Middle frontal gyrus (tissue), 1 donor: ENCODE measurements around the gene KCNA5.

ENCODE experiments used
- DNase-seq: peaks from one replicate; pipeline ENCODE4 v3.0.0-alpha.2; 2015; ENCODE audit warnings: low spot score; ENCODE audit errors: extremely low spot score

Gene KCNA5

DNA sequence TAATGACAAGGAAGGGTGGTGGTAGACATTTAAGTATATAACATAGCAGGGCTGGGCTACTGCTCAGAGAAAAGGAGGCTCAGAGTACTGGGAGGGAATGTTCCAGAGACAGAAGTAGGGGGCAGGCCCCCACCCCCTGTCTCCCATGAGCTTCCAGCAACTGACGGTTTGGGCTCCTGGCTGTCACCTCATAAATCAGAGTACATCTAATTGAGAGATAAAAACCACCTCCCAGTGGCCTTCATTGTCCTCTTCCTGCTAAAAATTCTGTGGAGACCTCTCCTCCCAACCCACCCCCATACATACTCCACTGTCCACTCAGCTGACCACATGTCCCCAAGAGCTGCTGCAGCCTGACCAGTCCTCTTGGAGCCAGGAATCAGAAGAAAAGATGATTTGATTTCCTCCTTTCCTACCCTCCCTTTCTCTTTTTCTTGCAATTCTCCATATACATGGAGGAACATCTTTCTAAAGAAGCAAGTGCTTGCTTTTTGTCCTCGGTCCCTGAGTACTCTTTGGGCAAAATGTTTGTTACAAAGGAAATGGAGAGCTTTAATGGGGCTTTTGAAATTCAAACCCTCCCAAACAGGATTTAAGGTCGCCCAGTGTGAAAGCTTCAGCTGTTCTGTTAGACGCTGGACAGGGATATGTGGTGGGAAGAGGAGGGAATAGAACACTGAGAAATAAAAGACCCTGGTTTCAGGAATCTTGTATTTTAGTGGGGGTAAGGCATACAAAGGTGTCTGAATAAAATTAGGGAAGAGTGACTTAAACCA is 16.4 kb upstream of the KCNA5 start:
- no peak for DNase-seq

DNA sequence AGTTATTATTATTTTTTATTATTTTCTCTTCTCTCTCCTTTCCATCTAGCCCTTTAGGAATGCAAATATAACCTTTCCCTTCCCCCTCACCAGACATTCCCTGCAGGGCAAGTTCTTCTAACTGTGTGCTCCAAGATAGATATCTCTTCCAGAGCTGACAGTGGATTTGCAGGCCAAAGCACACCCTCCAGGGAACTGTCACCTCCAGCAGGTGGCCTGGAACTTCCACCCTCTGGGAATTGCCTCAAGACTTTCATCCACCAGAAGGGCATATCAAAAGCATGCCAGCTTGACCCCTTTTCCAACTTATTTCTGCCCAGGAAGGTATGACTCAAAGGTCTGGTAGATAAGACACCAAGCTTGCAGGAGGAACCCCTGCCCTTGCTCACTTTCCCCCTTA is 13.6 kb upstream of the KCNA5 start:
- no peak for DNase-seq

DNA sequence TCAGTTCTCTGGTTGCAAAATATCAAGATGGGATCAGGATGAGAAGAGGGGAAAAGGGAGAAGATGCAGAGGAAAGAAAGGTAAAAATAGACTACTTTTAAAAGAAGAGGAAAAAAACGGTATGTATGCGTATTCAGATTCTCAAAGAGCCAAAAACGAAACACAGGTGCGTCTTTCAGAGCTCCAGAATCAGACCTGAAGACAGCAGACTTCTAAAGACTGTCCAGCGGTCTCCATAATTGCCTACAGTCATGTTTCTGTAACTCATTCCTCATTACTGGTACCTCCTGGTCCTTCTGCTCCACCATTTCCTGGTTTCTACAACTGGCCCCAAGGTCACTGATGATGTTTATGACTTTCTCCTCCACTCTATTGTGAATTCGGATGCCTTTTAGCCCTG is 12.4 kb upstream of the KCNA5 start:
- DNase-seq, result no peak

DNA sequence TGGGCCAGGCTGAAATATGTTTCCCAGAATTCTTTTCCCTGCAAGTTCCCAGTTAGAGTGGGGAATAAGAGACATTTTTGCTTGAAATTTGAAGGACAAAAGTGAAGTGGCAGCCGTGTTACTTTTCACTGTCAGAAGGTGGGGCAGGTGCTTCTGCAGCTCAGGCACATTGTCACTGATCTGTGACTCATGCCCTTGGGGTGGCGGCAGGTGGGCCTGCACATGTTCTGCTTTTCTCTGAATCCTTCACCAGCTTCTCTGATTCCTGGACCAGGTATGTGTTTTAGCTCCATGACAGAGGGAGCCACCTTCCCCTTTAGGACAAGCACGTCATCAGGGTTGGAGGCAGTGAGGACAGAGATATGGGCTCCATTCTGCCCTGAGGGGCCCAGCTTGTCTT is 11.7 kb upstream of the KCNA5 start:
- no peak for DNase-seq

DNA sequence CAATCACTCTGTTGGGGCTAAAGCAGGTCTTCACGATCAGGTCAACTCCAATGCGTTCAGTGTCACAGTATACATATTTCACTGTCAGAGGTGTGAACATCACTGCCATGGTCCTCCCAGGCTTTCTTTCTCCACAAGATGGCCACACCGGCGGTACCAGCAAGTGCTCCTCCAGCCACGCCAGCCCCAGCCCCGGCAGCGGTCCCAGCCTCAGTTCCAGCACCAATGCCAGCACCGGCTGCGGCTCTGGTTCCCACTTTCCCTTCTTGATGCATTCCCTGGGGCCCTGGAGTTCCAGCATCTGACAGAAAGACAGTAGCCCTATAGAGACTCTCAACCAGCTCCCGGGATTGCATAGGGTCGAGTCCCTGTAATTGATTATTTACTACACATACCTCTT is 10.9 kb upstream of the KCNA5 start:
- DNase-seq, result no peak

DNA sequence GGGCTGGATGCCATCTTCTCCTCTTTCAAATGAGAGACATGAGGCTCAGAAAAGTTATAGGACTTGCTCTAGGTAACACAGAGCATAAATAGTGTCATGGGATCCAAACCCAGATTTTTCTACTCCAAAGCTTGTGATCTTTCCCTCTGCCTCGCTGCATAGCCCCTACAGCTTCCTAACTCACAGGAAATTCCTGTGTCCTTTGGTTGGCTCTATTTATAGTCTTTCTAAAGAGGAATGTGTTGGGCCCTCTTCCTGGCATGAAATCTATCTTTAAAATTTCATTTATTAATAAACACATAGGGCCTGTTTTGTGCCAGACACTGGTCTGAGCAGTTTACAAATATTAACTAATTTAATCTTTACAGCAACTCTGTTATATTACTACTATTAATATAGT is 9.8 kb upstream of the KCNA5 start:
- no peak for DNase-seq

DNA sequence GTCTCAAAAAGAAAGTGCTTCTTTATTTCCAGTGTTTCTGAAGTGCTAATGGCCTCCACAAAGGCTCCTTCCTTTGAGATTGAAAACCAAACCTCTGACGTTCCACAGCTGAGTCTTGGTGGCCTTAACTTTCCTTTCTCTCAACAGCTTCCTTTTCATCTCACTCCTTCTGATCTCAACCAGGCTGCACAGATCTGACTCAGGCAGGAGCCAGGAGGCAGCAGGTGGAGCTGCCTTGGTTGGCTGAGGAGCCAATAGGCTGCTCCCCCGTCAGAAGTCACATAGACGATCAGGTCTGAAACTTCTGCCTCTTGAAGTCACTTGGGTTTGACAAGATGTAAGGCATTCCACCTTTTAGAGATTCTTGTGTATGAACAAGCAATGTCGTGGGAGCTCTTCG is 9.1 kb upstream of the KCNA5 start:
- no peak for DNase-seq

DNA sequence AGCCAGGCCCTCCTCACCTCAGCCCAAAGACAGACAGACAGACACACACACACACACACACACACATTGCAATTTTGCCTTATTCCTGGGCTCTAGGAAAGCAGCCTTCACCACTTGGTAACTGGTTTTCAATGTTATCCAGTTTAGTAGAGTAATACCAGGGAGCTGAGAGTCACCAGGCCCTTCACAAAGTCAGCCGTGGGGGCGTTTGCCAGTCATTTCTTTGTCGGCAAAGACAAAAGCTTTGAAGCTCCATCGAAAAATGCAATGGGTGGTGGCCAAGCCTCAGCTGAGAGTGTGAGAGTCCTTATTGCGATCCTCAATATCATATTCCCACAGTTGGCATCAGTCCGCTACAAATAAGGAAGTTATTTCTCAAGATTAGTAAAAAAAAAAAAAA is 8.1 kb upstream of the KCNA5 start:
- DNase-seq, result no peak

DNA sequence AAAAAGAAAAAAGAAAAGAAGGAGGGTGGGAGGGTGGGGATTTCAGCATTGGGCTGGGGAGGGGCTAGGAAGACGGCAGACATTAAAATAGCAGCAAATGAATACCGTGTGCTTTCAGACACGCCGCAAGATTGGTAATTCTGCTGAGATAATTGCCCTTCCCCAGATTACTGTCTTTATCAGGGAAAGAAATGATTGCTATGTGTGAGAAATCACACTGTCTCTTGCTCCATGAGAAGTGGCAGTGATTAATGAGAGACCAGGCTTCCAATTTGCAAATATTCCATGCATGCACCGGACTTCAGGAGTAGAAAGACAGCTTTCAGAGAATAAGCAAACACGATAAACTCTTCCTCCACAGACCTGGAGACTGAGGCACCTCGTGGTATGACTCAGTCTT is 7.6 kb upstream of the KCNA5 start:
- DNase-seq, result no peak

DNA sequence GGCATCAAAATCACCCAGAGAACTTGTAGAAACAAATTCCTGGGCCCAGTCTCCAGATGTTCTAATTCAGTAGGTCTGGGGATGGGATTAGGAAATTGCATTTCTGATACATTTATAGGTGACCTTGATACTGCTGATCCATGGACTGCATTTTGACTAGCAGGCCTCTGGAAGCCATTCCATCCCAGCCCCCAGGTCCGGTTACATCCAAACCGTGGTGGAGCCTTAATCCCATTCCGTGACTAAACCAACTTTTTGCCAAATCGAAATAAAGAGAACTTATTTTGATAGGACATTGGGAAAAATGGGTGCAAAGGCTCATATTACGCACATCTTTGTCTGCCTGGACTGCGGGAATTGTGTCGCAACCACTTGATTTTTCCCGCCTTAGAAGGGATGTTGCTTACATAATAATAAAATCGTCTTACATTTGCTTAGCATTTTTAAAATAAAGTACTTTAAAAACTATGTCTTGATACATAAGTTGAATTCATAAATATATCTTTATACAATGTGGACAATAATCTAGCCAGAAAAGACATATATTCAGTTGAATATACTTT is 5.8 kb upstream of the KCNA5 start:
- no peak for DNase-seq

DNA sequence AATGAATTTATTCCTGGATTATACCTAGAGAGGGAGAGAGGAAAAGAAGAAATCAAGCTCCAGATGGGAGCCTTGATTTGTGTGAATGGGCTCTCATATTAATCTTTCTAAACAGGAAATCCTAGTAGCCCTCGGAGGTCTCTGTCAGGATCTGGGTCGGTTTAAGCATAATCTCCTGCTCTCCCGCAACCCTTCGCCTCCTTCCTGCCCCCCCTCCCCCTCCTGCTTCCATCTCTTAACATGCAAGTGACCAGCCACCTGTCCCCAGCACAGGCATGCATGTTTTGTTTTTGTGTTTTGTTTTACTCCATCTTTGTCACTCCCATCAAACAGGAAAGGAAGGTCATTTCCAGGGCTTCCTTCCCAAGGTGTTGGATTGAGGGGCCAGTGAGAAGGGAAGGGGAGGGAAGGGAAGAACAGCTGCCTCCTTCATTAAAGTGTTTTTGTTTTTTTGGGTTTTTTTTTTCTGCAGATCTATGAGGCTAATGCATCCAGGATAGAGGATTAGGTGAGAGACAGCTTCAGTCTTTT is 4.8 kb upstream of the KCNA5 start:
- no peak for DNase-seq

DNA sequence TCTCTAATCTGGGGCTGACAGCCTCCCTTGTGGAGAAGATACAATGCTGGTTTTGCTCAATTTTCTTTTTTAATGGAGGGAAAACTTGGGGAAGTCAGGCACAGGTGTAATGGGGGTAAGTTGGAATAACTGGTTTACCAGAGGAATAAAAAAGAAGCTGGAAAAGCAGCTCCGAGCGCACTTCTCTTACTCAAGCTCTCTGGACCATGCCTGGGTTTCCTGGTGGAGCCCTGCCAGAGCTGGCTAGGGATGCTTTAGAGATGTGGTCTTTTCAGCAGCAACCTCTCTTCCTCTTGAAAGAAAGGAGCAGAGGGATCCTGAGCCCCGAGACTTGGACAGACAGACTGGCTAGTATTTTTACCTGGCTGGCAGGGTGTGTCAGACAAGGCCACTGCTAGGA is 3.9 kb upstream of the KCNA5 start:
- no peak for DNase-seq

DNA sequence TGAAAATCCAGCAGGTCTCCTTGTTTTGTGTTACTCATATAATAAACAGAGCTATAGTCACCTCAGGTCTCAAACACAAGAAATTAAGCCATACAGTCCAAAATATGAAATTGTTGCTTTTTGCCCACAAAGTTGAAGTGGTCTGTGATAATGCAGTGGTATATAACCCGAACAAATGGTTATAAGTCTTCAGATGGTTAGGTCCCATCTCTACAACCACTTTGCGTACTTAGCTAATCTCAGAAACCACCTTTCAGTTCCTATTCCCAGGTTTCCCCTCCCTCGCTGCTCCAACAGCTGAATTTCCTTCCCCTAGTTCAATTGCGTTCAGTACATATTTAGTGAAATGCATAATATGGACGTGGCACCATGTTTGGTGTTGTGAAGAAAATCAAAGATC is 3.3 kb upstream of the KCNA5 start:
- no peak for DNase-seq

DNA sequence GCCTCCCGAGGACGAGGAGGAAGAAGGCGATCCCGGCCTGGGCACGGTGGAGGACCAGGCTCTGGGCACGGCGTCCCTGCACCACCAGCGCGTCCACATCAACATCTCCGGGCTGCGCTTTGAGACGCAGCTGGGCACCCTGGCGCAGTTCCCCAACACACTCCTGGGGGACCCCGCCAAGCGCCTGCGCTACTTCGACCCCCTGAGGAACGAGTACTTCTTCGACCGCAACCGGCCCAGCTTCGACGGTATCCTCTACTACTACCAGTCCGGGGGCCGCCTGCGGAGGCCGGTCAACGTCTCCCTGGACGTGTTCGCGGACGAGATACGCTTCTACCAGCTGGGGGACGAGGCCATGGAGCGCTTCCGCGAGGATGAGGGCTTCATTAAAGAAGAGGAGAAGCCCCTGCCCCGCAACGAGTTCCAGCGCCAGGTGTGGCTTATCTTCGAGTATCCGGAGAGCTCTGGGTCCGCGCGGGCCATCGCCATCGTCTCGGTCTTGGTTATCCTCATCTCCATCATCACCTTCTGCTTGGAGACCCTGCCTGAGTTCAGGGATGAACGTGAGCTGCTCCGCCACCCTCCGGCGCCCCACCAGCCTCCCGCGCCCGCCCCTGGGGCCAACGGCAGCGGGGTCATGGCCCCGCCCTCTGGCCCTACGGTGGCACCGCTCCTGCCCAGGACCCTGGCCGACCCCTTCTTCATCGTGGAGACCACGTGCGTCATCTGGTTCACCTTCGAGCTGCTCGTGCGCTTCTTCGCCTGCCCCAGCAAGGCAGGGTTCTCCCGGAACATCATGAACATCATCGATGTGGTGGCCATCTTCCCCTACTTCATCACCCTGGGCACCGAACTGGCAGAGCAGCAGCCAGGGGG is 979 bp downstream of the KCNA5 start:
- DNase-seq, result no peak

DNA sequence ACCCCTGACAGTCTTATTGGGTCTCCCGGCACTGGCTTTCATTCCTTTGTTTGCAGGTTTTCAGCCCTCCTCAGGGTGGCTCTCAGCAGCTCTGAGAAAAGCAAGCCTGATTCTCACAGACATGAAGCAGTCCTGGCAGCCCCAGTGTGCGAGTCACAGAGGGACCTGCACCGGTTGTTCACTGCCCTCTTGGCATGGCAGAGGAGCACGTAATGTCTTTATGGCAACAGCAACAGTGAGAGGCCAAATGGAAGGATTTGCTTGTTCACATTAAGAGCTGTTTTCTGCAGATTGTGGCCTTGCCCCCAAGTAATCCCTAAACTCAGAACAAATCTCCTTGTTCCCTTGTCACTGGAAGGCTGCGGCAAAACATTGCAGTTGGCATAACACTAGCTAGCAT is 3.4 kb downstream of the KCNA5 start:
- no peak for DNase-seq

DNA sequence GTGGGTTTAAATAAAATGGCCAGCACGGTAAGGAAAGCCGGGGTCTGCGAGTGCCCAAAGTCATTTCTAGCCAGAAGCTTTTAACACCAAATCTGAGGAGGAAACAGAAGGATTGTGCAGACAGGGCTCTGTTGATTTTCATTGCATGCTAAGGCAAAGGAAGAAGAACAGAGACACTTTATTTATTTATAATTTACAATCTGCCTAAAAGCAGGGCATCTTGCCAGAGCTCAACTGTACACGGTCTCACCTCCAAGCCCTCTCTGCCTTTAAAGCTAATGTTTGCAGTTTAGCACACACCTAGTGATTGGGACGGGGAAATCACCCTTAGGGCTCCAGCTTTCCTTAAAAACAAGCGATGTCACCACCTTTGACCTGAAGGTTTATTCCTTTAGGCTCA is 4.0 kb downstream of the KCNA5 start:
- no peak for DNase-seq

DNA sequence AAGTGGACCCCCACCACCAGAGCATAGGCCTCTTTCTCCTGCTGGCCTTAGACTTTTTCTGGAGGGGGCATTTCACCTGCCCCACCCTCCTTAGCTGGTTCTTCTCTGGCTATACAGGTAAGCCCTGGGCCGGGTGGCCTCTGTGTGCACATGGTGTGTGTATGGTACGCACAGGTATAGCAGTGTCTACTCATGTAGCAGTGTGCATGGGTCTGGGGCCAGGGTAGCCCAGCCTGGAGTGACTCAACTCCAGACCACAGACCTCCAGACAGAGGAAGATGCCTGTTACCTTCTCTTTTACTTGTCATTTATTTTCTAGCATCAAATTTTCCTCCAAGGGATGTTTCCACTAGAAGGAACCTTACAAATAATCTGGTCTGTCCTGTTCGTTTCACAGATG is 6.9 kb downstream of the KCNA5 start:
- no peak for DNase-seq

DNA sequence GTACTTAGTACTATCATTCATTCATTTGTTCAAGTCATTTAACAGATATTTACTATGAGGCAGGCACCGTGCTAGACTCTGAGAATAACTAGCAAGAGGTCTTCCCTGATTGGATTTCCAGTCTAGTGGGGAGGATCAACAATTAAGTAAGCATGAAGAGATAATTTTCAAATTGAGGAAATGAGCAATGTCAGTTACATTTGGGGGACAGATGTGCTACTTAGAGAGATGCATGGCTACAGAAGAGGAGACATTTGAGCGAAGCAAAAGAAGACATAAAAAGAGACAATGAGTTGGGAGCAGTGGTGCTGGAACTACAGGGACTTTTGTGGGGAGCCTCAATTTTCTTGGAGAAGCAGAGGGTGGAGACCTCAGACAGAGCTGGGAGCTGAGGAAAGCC is 7.7 kb downstream of the KCNA5 start:
- no peak for DNase-seq

DNA sequence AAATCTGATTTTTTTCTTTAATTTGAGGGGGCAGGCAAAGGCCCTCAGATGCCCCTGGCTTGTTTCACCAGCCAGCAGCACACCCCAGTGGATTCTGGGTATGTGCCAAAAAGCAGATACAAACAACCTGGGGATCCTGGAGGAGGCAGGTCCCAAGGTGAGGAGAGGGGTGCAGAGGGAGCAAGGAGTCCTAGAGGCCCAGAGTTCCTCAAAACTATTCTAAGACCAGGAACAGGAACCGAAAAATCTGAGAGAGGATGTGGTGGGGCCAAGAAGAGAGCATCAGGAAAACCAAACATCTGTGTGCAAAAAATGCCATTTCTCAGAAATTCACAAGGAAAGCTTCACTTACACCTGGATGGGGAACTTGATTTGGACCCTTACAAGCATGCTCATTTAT is 8.2 kb downstream of the KCNA5 start:
- no peak for DNase-seq

DNA sequence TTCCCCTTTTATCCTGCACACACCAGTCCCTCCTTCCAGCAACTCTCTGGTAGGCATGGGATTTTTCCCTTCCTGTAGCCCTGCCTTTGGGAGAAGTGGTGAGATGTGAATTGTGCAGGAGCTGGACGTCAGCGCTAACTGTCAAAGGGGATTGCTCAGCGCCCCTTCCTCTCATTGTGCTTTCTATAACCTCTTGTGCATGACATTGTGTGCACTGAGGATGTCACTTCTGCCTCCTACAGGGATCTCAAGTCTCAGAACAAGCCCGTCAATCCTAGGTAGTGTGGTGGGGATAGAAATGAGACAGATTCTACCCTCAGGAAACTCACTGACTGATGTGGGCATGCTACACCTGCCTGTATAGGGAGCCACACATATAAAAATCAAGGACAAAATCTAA is 8.7 kb downstream of the KCNA5 start:
- DNase-seq, result no peak

DNA sequence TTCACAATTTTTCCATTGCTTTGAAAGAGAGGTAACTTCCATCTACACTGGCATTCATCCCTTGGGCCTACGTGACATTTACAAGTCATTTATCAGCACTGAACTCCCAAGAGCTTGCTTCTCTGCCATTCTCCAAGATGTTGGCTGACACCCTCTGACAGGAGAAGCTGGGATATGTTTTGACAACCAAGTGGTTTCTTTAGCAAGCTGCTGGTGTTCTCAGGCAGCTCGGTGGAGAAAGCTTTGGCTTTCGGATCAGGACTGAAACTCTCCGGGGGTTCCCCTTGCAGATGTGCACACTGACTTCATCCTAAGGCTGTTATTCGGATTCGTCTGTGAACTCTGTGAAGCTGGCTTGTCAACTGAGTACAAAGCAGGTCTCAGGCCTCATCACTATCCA is 15.7 kb downstream of the KCNA5 start:
- no peak for DNase-seq

DNA sequence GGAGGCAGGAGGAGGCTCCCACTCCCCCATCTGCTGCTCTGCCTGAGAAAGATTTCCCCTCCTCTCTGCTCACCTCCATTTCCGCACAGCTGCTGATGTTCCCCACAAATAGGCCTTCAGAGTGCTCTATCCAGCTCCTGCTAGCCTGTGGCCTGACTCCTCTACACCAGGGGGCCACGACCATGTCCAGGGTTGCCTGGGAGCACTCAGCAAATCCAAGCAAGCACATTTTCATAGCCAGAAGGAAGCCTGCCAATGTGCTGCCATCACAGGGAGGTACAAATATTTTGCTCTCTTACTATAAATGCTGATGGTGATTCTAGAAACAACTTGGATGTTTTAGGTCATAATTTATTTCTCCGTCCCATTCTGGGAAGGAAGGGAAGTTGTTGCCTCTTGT is 17.3 kb downstream of the KCNA5 start:
- no peak for DNase-seq
